WTC11 (cell line): ENCODE measurements around the gene C20orf96. TPM values are rescaled to one million over a fixed set of nuclear protein-coding genes. Genes with fewer than 3 reads are reported as not detected.

Experiments
- ATAC-seq: fragments of 200-7000 bp; cut with Tn5 transposase; 2 replicates; pipeline ENCODE4 v1.10.0; 2021; ENCODE audit warnings: mild to moderate bottlenecking, moderate library complexity
- CTCF ChIA-PET: fragments of 300-600 bp; sonication (Branson Sonifier 250); formaldehyde crosslinking; loops from one replicate; lab custom pipeline; 2021; ENCODE audit warnings: antibody characterized with exemption; lab: Charles Lee
- POLR2A ChIA-PET: fragments of 350-600 bp; sonication (Branson Sonifier 250); formaldehyde crosslinking; loops from one replicate; lab custom pipeline; 2021; ENCODE audit warnings: antibody characterized with exemption; lab: Charles Lee
- DNase-seq: peaks from one replicate; pipeline ENCODE4 v3.0.0; 2021; ENCODE audit warnings: low spot score
- H3K27ac Mint-ChIP-seq: 2 replicates; pipeline ENCODE4 v1.8.0; 2021; ENCODE audit warnings: mixed read lengths
- H3K27me3 Mint-ChIP-seq: 2 replicates; pipeline ENCODE4 v1.8.0; 2021; ENCODE audit warnings: low read depth, mild to moderate bottlenecking, moderate library complexity, mixed read lengths
- H3K36me3 Mint-ChIP-seq: 2 replicates; pipeline ENCODE4 v1.8.0; 2021; ENCODE audit warnings: mixed read lengths
- H3K4me1 Mint-ChIP-seq: 2 replicates; pipeline ENCODE4 v1.8.0; 2022; ENCODE audit warnings: mixed read lengths
- H3K4me3 Mint-ChIP-seq: 2 replicates; pipeline ENCODE4 v1.8.0; 2021; ENCODE audit warnings: mild to moderate bottlenecking, moderate library complexity, mixed read lengths
- H3K9me3 Mint-ChIP-seq: 2 replicates; pipeline ENCODE4 v1.8.0; 2021; ENCODE audit warnings: mixed read lengths
- ELF4 ChIP-seq: sonication (generic); formaldehyde crosslinking; IDR thresholded peaks from 2 replicates; pipeline ENCODE4 v1.8.1; 2022; ENCODE audit warnings: low read depth, mild to moderate bottlenecking, moderate library complexity, missing genetic modification reagents
- ETV6 ChIP-seq: sonication (generic); formaldehyde crosslinking; IDR thresholded peaks from 2 replicates; pipeline ENCODE4 v1.8.1; 2022; ENCODE audit warnings: mild to moderate bottlenecking, missing genetic modification reagents
- FOXK1 ChIP-seq: sonication (generic); formaldehyde crosslinking; IDR thresholded peaks from 2 replicates; pipeline ENCODE4 v1.8.0; 2022; ENCODE audit warnings: mild to moderate bottlenecking, moderate library complexity, missing genetic modification reagents
- GABPB1 ChIP-seq: sonication (generic); formaldehyde crosslinking; IDR thresholded peaks from 2 replicates; pipeline ENCODE4 v1.8.1; 2023; ENCODE audit warnings: mild to moderate bottlenecking, missing genetic modification reagents
- GRHL2 ChIP-seq: fragments of 250-450 bp; sonication (Bioruptor Pico); IDR thresholded peaks from 2 replicates; pipeline ENCODE4 v1.8.0; 2022; ENCODE audit warnings: mild to moderate bottlenecking, moderate library complexity; ENCODE audit not compliant: insufficient replicate concordance, severe bottlenecking
- GTF2I ChIP-seq: fragments of 250-450 bp; sonication (Bioruptor Pico); conservative IDR thresholded peaks from 2 replicates; pipeline ENCODE4 v1.4.0; 2021; ENCODE audit warnings: mild to moderate bottlenecking
- JUN ChIP-seq: sonication (generic); formaldehyde crosslinking; IDR thresholded peaks from 2 replicates; pipeline ENCODE4 v1.8.0; 2023; ENCODE audit warnings: mild to moderate bottlenecking, missing genetic modification reagents
- KAT7 ChIP-seq: sonication (generic); formaldehyde crosslinking; IDR thresholded peaks from 2 replicates; pipeline ENCODE4 v1.8.1; 2023; ENCODE audit warnings: missing genetic modification reagents, mild to moderate bottlenecking, borderline replicate concordance
- MYBL2 ChIP-seq: sonication (generic); formaldehyde crosslinking; IDR thresholded peaks from 2 replicates; pipeline ENCODE4 v1.8.1; 2023; ENCODE audit warnings: mild to moderate bottlenecking, moderate library complexity, missing genetic modification reagents
- NR1H2 ChIP-seq: sonication (generic); formaldehyde crosslinking; IDR thresholded peaks from 2 replicates; pipeline ENCODE4 v1.9.0; 2021; ENCODE audit warnings: mild to moderate bottlenecking, moderate library complexity, missing genetic modification reagents
- NR2C2 ChIP-seq: sonication (generic); formaldehyde crosslinking; IDR thresholded peaks from 2 replicates; pipeline ENCODE4 v1.8.0; 2022; ENCODE audit warnings: mild to moderate bottlenecking, missing genetic modification reagents
- SMAD3 ChIP-seq: sonication (generic); formaldehyde crosslinking; IDR thresholded peaks from 2 replicates; pipeline ENCODE4 v1.8.0; 2022; ENCODE audit warnings: missing genetic modification reagents, mild to moderate bottlenecking, borderline replicate concordance
- TEAD4 ChIP-seq: sonication (generic); formaldehyde crosslinking; IDR thresholded peaks from 2 replicates; pipeline ENCODE4 v1.8.0; 2022; ENCODE audit warnings: mild to moderate bottlenecking, missing genetic modification reagents
- TP53 ChIP-seq: sonication (generic); formaldehyde crosslinking; IDR thresholded peaks from 2 replicates; pipeline ENCODE4 v1.8.1; 2023; ENCODE audit warnings: mild to moderate bottlenecking, missing genetic modification reagents
- total RNA-seq: library from RNA; stranded (reverse); gene quantifications from 3 replicates; pipeline ENCODE4 v1.2.3, GENCODE V29; 2021
- TF ChIP-seq, protein P1 (sequence below): sonication (generic); formaldehyde crosslinking; IDR thresholded peaks from 2 replicates; pipeline ENCODE4 v1.8.0; 2022; ENCODE audit warnings: mild to moderate bottlenecking, missing genetic modification reagents
- TF ChIP-seq, protein P2 (sequence below): sonication (generic); formaldehyde crosslinking; IDR thresholded peaks from 2 replicates; pipeline ENCODE4 v1.8.1; 2023; ENCODE audit warnings: mild to moderate bottlenecking, missing genetic modification reagents
- TF ChIP-seq, protein P3 (sequence below): fragments of 250-450 bp; sonication (Bioruptor Pico); IDR thresholded peaks from 2 replicates; pipeline ENCODE4 v2.1.2; 2022; ENCODE audit warnings: mild to moderate bottlenecking, moderate library complexity
- TF ChIP-seq, protein P4 (sequence below): sonication (generic); formaldehyde crosslinking; IDR thresholded peaks from 2 replicates; pipeline ENCODE4 v1.8.1; 2023; ENCODE audit warnings: mild to moderate bottlenecking, missing genetic modification reagents
- TF ChIP-seq, protein P5 (sequence below): sonication (generic); formaldehyde crosslinking; IDR thresholded peaks from 2 replicates; pipeline ENCODE4 v1.8.0; 2022; ENCODE audit warnings: missing genetic modification reagents

Gene C20orf96
- total RNA-seq, 1 experiment from 2014 or later: 22.1 TPM

DNA sequence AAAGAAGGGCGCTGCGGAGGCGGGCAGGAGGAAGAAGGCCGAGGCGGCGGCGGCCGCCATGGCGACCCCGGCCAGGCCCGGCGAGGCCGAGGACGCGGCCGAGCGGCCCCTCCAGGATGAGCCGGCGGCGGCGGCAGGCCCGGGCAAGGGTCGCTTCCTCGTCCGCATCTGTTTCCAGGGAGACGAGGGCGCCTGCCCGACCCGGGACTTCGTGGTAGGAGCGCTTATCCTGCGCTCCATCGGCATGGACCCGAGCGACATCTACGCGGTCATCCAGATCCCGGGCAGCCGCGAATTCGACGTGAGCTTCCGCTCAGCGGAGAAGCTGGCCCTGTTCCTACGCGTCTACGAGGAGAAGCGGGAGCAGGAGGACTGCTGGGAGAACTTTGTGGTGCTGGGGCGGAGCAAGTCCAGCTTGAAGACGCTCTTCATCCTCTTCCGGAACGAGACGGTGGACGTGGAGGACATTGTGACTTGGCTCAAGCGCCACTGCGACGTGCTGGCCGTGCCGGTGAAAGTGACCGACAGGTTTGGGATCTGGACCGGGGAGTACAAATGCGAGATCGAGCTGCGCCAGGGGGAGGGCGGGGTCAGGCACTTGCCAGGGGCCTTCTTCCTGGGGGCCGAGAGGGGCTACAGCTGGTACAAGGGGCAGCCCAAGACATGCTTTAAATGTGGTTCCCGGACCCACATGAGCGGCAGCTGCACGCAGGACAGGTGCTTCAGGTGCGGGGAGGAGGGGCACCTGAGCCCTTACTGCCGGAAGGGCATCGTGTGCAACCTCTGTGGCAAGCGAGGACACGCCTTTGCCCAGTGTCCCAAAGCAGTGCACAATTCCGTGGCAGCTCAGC is 7.6 kb upstream of the C20orf96 start:
- Mint-ChIP-seq H3K9me3 (peaks cover 8% of the 10 kb centered on the region), H3K4me3 (peak overlapping the region; percentile 100), H3K27me3 (peaks cover 35% of the 10 kb centered on the region), H3K27ac (peak overlapping the region; percentile 100), H3K4me1 (peaks cover 51% of the 10 kb centered on the region), H3K36me3 (peaks cover 17% of the 10 kb centered on the region)
- TF ChIP-seq NR1H2 (CRISPR knock-in tag): 0 out of 2 replicates have a peak, but pooled peaks have one; percentile 31
- no peak for TF ChIP-seq GTF2I
- TF ChIP-seq SMAD3 (CRISPR knock-in tag): peak; percentile 40; the same call in 1 of the 2 replicates
- TF ChIP-seq TEAD4 (CRISPR knock-in tag): no peak
- peak; percentile 66 for TF ChIP-seq GABPB1 (CRISPR knock-in tag)
- TF ChIP-seq GRHL2 (CRISPR knock-in tag): no peak
- TF ChIP-seq NR2C2 (CRISPR knock-in tag): no peak
- TF ChIP-seq, protein P1, sequence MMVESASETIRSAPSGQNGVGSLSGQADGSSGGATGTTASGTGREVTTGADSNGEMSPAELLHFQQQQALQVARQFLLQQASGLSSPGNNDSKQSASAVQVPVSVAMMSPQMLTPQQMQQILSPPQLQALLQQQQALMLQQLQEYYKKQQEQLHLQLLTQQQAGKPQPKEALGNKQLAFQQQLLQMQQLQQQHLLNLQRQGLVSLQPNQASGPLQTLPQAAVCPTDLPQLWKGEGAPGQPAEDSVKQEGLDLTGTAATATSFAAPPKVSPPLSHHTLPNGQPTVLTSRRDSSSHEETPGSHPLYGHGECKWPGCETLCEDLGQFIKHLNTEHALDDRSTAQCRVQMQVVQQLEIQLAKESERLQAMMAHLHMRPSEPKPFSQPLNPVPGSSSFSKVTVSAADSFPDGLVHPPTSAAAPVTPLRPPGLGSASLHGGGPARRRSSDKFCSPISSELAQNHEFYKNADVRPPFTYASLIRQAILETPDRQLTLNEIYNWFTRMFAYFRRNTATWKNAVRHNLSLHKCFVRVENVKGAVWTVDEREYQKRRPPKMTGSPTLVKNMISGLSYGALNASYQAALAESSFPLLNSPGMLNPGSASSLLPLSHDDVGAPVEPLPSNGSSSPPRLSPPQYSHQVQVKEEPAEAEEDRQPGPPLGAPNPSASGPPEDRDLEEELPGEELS (CRISPR knock-in tag): peak; percentile 12; the same call in 1 of the 2 replicates
- TF ChIP-seq, protein P2, sequence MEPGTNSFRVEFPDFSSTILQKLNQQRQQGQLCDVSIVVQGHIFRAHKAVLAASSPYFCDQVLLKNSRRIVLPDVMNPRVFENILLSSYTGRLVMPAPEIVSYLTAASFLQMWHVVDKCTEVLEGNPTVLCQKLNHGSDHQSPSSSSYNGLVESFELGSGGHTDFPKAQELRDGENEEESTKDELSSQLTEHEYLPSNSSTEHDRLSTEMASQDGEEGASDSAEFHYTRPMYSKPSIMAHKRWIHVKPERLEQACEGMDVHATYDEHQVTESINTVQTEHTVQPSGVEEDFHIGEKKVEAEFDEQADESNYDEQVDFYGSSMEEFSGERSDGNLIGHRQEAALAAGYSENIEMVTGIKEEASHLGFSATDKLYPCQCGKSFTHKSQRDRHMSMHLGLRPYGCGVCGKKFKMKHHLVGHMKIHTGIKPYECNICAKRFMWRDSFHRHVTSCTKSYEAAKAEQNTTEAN (CRISPR knock-in tag): peak; percentile 32; the same call in 1 of the 2 replicates
- TF ChIP-seq TP53 (CRISPR knock-in tag): 0 out of 2 replicates have a peak, but pooled peaks have one; percentile 55
- TF ChIP-seq, protein P3, sequence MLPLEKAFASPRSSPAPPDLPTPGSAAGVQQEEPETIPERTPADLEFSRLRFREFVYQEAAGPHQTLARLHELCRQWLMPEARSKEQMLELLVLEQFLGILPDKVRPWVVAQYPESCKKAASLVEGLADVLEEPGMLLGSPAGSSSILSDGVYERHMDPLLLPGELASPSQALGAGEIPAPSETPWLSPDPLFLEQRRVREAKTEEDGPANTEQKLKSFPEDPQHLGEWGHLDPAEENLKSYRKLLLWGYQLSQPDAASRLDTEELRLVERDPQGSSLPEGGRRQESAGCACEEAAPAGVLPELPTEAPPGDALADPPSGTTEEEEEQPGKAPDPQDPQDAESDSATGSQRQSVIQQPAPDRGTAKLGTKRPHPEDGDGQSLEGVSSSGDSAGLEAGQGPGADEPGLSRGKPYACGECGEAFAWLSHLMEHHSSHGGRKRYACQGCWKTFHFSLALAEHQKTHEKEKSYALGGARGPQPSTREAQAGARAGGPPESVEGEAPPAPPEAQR (CRISPR knock-in tag): no peak
- peak; percentile 32; the same call in 1 of the 2 replicates for TF ChIP-seq JUN
- peak; percentile 75; the same call in 1 of the 2 replicates for TF ChIP-seq KAT7 (CRISPR knock-in tag)
- TF ChIP-seq ETV6: 0 out of 2 replicates have a peak, but pooled peaks have one; percentile 16
- 0 out of 2 replicates have a peak, but pooled peaks have one; percentile 24 for TF ChIP-seq FOXK1
- no peak for TF ChIP-seq ELF4
- TF ChIP-seq, protein P4, sequence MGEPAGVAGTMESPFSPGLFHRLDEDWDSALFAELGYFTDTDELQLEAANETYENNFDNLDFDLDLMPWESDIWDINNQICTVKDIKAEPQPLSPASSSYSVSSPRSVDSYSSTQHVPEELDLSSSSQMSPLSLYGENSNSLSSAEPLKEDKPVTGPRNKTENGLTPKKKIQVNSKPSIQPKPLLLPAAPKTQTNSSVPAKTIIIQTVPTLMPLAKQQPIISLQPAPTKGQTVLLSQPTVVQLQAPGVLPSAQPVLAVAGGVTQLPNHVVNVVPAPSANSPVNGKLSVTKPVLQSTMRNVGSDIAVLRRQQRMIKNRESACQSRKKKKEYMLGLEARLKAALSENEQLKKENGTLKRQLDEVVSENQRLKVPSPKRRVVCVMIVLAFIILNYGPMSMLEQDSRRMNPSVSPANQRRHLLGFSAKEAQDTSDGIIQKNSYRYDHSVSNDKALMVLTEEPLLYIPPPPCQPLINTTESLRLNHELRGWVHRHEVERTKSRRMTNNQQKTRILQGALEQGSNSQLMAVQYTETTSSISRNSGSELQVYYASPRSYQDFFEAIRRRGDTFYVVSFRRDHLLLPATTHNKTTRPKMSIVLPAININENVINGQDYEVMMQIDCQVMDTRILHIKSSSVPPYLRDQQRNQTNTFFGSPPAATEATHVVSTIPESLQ (CRISPR knock-in tag): 0 out of 2 replicates have a peak, but pooled peaks have one; percentile 23
- TF ChIP-seq, protein P5, sequence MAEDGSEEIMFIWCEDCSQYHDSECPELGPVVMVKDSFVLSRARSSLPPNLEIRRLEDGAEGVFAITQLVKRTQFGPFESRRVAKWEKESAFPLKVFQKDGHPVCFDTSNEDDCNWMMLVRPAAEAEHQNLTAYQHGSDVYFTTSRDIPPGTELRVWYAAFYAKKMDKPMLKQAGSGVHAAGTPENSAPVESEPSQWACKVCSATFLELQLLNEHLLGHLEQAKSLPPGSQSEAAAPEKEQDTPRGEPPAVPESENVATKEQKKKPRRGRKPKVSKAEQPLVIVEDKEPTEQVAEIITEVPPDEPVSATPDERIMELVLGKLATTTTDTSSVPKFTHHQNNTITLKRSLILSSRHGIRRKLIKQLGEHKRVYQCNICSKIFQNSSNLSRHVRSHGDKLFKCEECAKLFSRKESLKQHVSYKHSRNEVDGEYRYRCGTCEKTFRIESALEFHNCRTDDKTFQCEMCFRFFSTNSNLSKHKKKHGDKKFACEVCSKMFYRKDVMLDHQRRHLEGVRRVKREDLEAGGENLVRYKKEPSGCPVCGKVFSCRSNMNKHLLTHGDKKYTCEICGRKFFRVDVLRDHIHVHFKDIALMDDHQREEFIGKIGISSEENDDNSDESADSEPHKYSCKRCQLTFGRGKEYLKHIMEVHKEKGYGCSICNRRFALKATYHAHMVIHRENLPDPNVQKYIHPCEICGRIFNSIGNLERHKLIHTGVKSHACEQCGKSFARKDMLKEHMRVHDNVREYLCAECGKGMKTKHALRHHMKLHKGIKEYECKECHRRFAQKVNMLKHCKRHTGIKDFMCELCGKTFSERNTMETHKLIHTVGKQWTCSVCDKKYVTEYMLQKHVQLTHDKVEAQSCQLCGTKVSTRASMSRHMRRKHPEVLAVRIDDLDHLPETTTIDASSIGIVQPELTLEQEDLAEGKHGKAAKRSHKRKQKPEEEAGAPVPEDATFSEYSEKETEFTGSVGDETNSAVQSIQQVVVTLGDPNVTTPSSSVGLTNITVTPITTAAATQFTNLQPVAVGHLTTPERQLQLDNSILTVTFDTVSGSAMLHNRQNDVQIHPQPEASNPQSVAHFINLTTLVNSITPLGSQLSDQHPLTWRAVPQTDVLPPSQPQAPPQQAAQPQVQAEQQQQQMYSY (CRISPR knock-in tag): 0 out of 2 replicates have a peak, but pooled peaks have one; percentile 6
- 0 out of 2 replicates have a peak, but pooled peaks have one; percentile 28 for TF ChIP-seq MYBL2
- ChIA-PET POLR2A (interaction anchor here (0.7 to 6.3 kb wide), 4 partner anchors 12 to 55 kb away, joined by 3 to 110 read pairs (median 19); partner anchors contain the start of gene SOX12), CTCF (interaction anchor here (0.7 to 6.5 kb wide), 4 partner anchors 12 to 32 kb away, joined by 4 to 55 read pairs (median 33); partner anchors contain the start of gene SOX12)
- peak; percentile 38 for DNase-seq
- no peak for ATAC-seq
